Measurements from ENCODE around the gene KCNH1. TPM values are rescaled to one million over a fixed set of nuclear protein-coding genes. Genes with fewer than 3 reads are reported as not detected.

KCNH1 gene
- total and polyA plus RNA-seq, 4 donors = not detected

DNA sequence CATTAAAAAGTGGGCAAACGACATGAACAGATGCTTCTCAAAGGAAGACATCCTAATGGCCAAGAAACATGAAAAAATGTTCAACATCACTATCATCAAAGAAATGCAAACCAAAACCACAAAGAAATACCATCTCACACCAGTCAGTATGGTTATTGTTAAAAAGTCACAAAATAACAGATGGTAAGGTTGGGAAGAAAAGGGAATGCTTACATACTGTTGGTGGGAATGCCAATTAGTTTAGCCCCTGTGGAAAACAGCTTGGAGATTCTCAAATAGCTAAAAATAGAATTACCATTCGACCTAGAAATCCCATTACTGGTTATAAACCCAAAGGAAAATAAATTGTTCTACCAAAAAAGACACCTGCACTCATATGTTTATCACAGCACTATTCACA, 369.4 kb downstream of the KCNH1 start (continued):
- TF ChIP-seq, protein P1, sequence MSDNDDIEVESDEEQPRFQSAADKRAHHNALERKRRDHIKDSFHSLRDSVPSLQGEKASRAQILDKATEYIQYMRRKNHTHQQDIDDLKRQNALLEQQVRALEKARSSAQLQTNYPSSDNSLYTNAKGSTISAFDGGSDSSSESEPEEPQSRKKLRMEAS (IDR thresholded peaks at IDR 0.05) = no peak
- TF ChIP-seq TAF1 (conservative IDR thresholded peaks at IDR 0.05) (no peak), HNF4G (IDR thresholded peaks at IDR 0.05) (no peak), RXRA (IDR thresholded peaks at IDR 0.05) (no peak)

DNA sequence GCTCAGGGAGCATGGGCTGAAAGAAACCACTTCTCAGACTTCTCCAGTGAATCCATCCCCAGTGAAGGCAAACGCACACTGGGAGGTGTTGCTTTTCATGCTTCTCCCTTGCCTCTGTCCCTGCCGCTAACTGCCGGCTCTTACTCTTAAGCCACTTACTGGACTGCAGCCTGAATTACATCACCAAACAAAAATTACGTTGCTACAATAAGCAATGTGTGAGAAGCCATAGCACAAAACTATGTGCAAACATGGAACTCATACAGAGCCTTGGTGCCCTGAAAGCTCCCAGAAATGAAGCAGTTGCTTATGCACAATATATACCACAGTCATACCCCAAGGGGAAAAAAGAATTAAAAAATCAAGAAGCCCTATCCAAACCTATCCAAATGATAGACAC, 375.2 kb downstream of the KCNH1 start:
- Histone ChIP-seq H3K27ac (ENCODE audit: low read depth in 1 of 2, low read length in 2 of 2) (no peak overlapping the region), H3K9me3 (ENCODE audit: control insufficient read depth in 4 of 4, low read length in 3 of 4) (no peaks in the 10 kb centered on the region), H3K4me1 (ENCODE audit: control insufficient read depth in 4 of 4, insufficient read depth in 4 of 4, low read length in 3 of 4) (no peaks in the 10 kb centered on the region), H3K9ac (ENCODE audit: low read depth in 1 of 2, low read length in 2 of 2) (no peak overlapping the region), H3K36me3 (ENCODE audit: control insufficient read depth in 4 of 4, insufficient read depth in 3 of 4, low read depth in 1 of 4, low read length in 3 of 4) (no peaks in the 10 kb centered on the region), H3K4me3 (ENCODE audit: low read depth in 1 of 3, low read length in 3 of 3) (no peak overlapping the region), H3K27me3 (ENCODE audit: control insufficient read depth in 4 of 4, insufficient read depth in 4 of 4, low read length in 3 of 4) (no peaks in the 10 kb centered on the region)
- no peak for DNase-seq (ENCODE audit: low spot score)
- 87% methylated on average over 4 of the region's 4 CpGs for WGBS
- TF ChIP-seq JUND (IDR thresholded peaks at IDR 0.05) = no peak
- no peak for TF ChIP-seq GABPA (IDR thresholded peaks at IDR 0.05 in 1 of 2, conservative IDR thresholded peaks at IDR 0.05 in 1 of 2)
- TF ChIP-seq, protein P2, sequence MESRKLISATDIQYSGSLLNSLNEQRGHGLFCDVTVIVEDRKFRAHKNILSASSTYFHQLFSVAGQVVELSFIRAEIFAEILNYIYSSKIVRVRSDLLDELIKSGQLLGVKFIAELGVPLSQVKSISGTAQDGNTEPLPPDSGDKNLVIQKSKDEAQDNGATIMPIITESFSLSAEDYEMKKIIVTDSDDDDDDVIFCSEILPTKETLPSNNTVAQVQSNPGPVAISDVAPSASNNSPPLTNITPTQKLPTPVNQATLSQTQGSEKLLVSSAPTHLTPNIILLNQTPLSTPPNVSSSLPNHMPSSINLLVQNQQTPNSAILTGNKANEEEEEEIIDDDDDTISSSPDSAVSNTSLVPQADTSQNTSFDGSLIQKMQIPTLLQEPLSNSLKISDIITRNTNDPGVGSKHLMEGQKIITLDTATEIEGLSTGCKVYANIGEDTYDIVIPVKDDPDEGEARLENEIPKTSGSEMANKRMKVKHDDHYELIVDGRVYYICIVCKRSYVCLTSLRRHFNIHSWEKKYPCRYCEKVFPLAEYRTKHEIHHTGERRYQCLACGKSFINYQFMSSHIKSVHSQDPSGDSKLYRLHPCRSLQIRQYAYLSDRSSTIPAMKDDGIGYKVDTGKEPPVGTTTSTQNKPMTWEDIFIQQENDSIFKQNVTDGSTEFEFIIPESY (IDR thresholded peaks at IDR 0.05) = no peak
- TF ChIP-seq FOXA2 (IDR thresholded peaks at IDR 0.05) = no peak
- TF ChIP-seq, protein P3, sequence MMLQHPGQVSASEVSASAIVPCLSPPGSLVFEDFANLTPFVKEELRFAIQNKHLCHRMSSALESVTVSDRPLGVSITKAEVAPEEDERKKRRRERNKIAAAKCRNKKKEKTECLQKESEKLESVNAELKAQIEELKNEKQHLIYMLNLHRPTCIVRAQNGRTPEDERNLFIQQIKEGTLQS (IDR thresholded peaks at IDR 0.05) = no peak
- TF ChIP-seq EGR1 (IDR thresholded peaks at IDR 0.05; ENCODE audit: low read depth in 2 of 2) = no peak

DNA sequence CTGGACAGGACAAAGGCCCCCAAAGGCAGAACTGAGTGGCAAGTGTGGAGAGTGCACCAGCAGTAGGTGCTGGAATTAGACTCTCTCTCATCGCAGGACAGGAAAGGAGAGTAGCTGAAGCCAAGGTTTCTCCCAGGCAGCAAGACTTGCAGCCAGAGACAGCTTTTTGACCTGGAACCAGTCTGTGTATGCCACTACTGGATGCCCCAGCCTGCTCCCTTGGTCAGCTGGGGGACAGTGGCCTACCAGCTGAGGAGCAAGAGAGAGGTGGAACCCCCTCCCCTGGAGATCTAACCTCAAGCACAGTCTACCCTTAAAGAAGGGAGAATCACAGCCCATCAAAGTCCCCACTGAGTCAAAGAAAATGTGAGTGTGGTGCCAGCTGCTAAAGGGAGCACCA, 375.7 kb downstream of the KCNH1 start:
- H3K27ac ChIP-seq (ENCODE audit: low read depth in 1 of 2, low read length in 2 of 2) = no peak overlapping the region
- no peaks in the 10 kb centered on the region for H3K27me3 ChIP-seq (ENCODE audit: control insufficient read depth in 4 of 4, insufficient read depth in 4 of 4, low read length in 3 of 4)
- WGBS = 97% methylated on average over 1 of the region's 1 CpG
- H3K4me1 ChIP-seq (ENCODE audit: control insufficient read depth in 4 of 4, insufficient read depth in 4 of 4, low read length in 3 of 4) = no peaks in the 10 kb centered on the region
- H3K36me3 ChIP-seq (ENCODE audit: control insufficient read depth in 4 of 4, insufficient read depth in 3 of 4, low read depth in 1 of 4, low read length in 3 of 4) = no peaks in the 10 kb centered on the region
- TF ChIP-seq FOXA2 (IDR thresholded peaks at IDR 0.05) (no peak), HNF4G (IDR thresholded peaks at IDR 0.05) (no peak), FOXA1 (IDR thresholded peaks at IDR 0.05) (no peak)
- TF ChIP-seq, protein P4, sequence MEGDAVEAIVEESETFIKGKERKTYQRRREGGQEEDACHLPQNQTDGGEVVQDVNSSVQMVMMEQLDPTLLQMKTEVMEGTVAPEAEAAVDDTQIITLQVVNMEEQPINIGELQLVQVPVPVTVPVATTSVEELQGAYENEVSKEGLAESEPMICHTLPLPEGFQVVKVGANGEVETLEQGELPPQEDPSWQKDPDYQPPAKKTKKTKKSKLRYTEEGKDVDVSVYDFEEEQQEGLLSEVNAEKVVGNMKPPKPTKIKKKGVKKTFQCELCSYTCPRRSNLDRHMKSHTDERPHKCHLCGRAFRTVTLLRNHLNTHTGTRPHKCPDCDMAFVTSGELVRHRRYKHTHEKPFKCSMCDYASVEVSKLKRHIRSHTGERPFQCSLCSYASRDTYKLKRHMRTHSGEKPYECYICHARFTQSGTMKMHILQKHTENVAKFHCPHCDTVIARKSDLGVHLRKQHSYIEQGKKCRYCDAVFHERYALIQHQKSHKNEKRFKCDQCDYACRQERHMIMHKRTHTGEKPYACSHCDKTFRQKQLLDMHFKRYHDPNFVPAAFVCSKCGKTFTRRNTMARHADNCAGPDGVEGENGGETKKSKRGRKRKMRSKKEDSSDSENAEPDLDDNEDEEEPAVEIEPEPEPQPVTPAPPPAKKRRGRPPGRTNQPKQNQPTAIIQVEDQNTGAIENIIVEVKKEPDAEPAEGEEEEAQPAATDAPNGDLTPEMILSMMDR (IDR thresholded peaks at IDR 0.05; ENCODE audit: low read depth, low read length, missing input control) = no peak
- TF ChIP-seq, protein P1 (IDR thresholded peaks at IDR 0.05) = no peak
- H3K9me3 ChIP-seq (ENCODE audit: control insufficient read depth in 4 of 4, low read length in 3 of 4) = no peaks in the 10 kb centered on the region
- no peak for DNase-seq (ENCODE audit: low spot score)
- H3K9ac ChIP-seq (ENCODE audit: low read depth in 1 of 2, low read length in 2 of 2) = no peak overlapping the region
- no peak overlapping the region for H3K4me3 ChIP-seq (ENCODE audit: low read depth in 1 of 3, low read length in 3 of 3)

DNA sequence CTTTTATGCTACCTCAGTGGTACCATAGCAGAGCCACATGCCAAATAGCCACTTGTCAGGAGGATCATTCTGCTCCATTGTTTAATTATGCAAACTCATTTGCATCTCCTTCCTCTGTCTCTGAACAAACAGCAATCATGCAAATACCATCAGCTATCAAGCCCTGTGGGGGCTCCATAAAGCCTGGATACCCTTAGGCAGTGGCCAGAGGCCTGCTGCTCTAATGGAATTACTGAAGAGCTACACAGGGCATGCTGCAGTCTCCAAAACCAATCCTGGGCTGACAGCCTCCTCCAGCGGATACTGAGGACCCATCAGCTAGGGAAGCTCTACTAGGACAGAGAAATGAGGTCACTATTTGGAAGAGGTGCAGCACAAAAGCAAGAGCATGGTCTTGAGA, 376.3 kb downstream of the KCNH1 start:
- Histone ChIP-seq H3K36me3 (ENCODE audit: control insufficient read depth in 4 of 4, insufficient read depth in 3 of 4, low read depth in 1 of 4, low read length in 3 of 4) (no peaks in the 10 kb centered on the region), H3K27ac (ENCODE audit: low read depth in 1 of 2, low read length in 2 of 2) (no peak overlapping the region), H3K9ac (ENCODE audit: low read depth in 1 of 2, low read length in 2 of 2) (no peak overlapping the region), H3K4me3 (ENCODE audit: low read depth in 1 of 3, low read length in 3 of 3) (no peak overlapping the region), H3K27me3 (ENCODE audit: control insufficient read depth in 4 of 4, insufficient read depth in 4 of 4, low read length in 3 of 4) (no peaks in the 10 kb centered on the region), H3K9me3 (ENCODE audit: control insufficient read depth in 4 of 4, low read length in 3 of 4) (no peaks in the 10 kb centered on the region), H3K4me1 (ENCODE audit: control insufficient read depth in 4 of 4, insufficient read depth in 4 of 4, low read length in 3 of 4) (no peaks in the 10 kb centered on the region)
- DNase-seq (ENCODE audit: low spot score) = no peak
- 81% methylated on average over 1 of the region's 1 CpG for WGBS
- TF ChIP-seq YY1 (IDR thresholded peaks at IDR 0.05) (no peak), SP1 (IDR thresholded peaks at IDR 0.05) (no peak)
